Rectal smooth muscle tissue (tissue), 1 donor: ENCODE measurements around the gene ZNF618.

Experiments
- H3K27ac ChIP-seq: one replicate; pipeline ENCODE4 v1.7.0; 2013; ENCODE audit warnings: low read depth, low read length, inconsistent platforms
- H3K27me3 ChIP-seq: one replicate; pipeline ENCODE4 v1.7.0; 2013; ENCODE audit warnings: low read length; ENCODE audit not compliant: control insufficient read depth, insufficient read depth
- H3K36me3 ChIP-seq: one replicate; pipeline ENCODE4 v1.7.0; 2013; ENCODE audit warnings: low read length; ENCODE audit not compliant: control insufficient read depth, insufficient read depth
- H3K4me1 ChIP-seq: one replicate; pipeline ENCODE4 v1.7.0; 2013; ENCODE audit warnings: low read length; ENCODE audit not compliant: control insufficient read depth, insufficient read depth
- H3K4me3 ChIP-seq: one replicate; pipeline ENCODE4 v1.7.0; 2013; ENCODE audit warnings: low read length
- H3K9ac ChIP-seq: one replicate; pipeline ENCODE4 v1.7.0; 2013; ENCODE audit warnings: low read length

The ZNF618 gene

GRCh38 chr9:114057161-114057885 lies 181.2 kb downstream of the ZNF618 start:
- no peaks in the 10 kb centered on the region for H3K36me3 ChIP-seq
- no peak overlapping the region for H3K9ac ChIP-seq
- no peaks in the 10 kb centered on the region for H3K27me3 ChIP-seq
- H3K27ac ChIP-seq: no peak overlapping the region
- no peak overlapping the region for H3K4me3 ChIP-seq
- H3K4me1 ChIP-seq: no peaks in the 10 kb centered on the region

- Histone ChIP-seq H3K4me3 (no peak overlapping the region), H3K36me3 (no peaks in the 10 kb centered on the region)
Measured at GRCh38 chr9:114058688-114059046, 182.6 kb downstream of the ZNF618 start.

GRCh38 chr9:114059047-114059803 lies 183.1 kb downstream of the ZNF618 start:
- no peaks in the 10 kb centered on the region for H3K4me1 ChIP-seq
- H3K4me3 ChIP-seq: no peak overlapping the region
- H3K36me3 ChIP-seq: no peaks in the 10 kb centered on the region
- no peaks in the 10 kb centered on the region for H3K27me3 ChIP-seq
- H3K27ac ChIP-seq: no peak overlapping the region
- H3K9ac ChIP-seq: no peak overlapping the region

More at GRCh38 chr9:114058688-114059046, 182.6 kb downstream of the ZNF618 start:
- H3K4me1 ChIP-seq: no peaks in the 10 kb centered on the region
- no peak overlapping the region for H3K9ac ChIP-seq
- no peak overlapping the region for H3K27ac ChIP-seq
- H3K27me3 ChIP-seq: no peaks in the 10 kb centered on the region

DNA sequence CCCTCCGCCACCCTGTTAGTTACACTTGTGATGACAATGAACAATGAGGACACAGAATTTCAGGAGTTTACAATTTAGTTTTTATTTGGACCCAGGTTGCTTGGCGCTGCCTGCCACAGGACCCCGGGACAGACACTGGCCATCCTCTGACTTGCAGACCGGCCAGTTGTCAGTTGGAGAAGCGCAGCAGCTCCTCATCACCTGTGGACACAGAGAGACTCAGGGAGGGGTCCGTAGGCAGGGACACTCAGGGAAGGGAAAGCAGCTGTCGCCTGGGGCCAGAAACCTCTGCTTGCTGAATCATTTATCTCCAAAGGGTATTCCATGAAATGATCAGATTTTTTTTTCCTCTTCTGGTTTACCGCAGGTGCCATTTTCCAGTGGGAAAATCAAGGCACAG lies 184.0 kb downstream of the ZNF618 start:
- Histone ChIP-seq H3K27me3 (no peaks in the 10 kb centered on the region), H3K36me3 (no peaks in the 10 kb centered on the region), H3K27ac (no peak overlapping the region), H3K4me3 (no peak overlapping the region), H3K9ac (no peak overlapping the region), H3K4me1 (no peaks in the 10 kb centered on the region)

GRCh38 chr9:114060711-114061110 lies 184.6 kb downstream of the ZNF618 start:
- H3K27ac ChIP-seq: no peak overlapping the region

GRCh38 chr9:114061292-114061691 lies 185.2 kb downstream of the ZNF618 start:
- Histone ChIP-seq H3K4me3 (no peak overlapping the region), H3K27ac (no peak overlapping the region)

More at GRCh38 chr9:114060711-114061110, 184.6 kb downstream of the ZNF618 start:
- H3K27me3 ChIP-seq: no peaks in the 10 kb centered on the region
- no peak overlapping the region for H3K4me3 ChIP-seq
- no peaks in the 10 kb centered on the region for H3K36me3 ChIP-seq
- no peaks in the 10 kb centered on the region for H3K4me1 ChIP-seq
- H3K9ac ChIP-seq: no peak overlapping the region

GRCh38 chr9:114061830-114062474 lies 185.8 kb downstream of the ZNF618 start:
- no peak overlapping the region for H3K4me3 ChIP-seq
- no peaks in the 10 kb centered on the region for H3K36me3 ChIP-seq
- H3K27me3 ChIP-seq: no peaks in the 10 kb centered on the region
- H3K9ac ChIP-seq: no peak overlapping the region
- H3K27ac ChIP-seq: no peak overlapping the region
- H3K4me1 ChIP-seq: no peaks in the 10 kb centered on the region

More at GRCh38 chr9:114061292-114061691, 185.2 kb downstream of the ZNF618 start:
- no peaks in the 10 kb centered on the region for H3K4me1 ChIP-seq
- no peaks in the 10 kb centered on the region for H3K27me3 ChIP-seq
- no peaks in the 10 kb centered on the region for H3K36me3 ChIP-seq
- no peak overlapping the region for H3K9ac ChIP-seq

- H3K27ac ChIP-seq: no peak overlapping the region
- H3K4me3 ChIP-seq: no peak overlapping the region
- H3K4me1 ChIP-seq: no peaks in the 10 kb centered on the region
- H3K27me3 ChIP-seq: no peaks in the 10 kb centered on the region
- H3K36me3 ChIP-seq: no peaks in the 10 kb centered on the region
- no peak overlapping the region for H3K9ac ChIP-seq
Measured at GRCh38 chr9:114065304-114065703, 189.2 kb downstream of the ZNF618 start.

DNA sequence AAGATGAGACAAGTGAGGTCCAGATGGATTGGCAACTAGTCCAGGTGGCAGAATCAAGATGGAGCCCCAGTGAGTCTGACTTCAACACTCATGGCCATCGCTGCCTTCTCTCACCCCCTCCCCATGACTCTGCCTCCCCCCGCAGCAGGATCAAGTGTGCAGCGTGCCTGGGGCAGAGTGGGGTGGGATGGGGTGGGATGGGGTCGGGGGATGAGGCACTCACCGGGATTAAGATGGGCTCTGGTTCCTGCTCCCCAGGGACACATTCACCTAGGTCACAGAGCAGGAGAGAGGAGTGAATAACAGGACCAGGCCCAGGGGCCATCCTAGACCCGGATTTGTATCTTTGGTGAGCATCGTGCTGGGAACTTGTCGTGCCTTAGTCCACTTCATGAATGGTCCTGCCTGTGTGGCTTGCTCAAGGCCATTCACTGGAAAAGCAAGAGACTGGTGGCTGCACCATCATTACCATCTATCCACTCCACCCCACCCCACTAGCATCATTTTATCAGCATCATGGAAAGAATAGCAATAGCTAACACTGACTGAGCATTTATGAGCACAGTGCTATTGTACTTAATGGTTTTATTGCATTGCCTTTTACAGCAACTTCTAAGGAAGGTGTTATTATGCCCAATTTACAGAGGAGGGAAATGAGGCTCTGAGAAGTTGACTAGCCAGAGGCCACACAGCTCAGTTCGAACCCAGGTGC lies 193.5 kb downstream of the ZNF618 start:
- Histone ChIP-seq H3K4me1 (no peaks in the 10 kb centered on the region), H3K36me3 (no peaks in the 10 kb centered on the region), H3K27me3 (no peaks in the 10 kb centered on the region), H3K9ac (no peak overlapping the region), H3K4me3 (no peak overlapping the region), H3K27ac (no peak overlapping the region)

DNA sequence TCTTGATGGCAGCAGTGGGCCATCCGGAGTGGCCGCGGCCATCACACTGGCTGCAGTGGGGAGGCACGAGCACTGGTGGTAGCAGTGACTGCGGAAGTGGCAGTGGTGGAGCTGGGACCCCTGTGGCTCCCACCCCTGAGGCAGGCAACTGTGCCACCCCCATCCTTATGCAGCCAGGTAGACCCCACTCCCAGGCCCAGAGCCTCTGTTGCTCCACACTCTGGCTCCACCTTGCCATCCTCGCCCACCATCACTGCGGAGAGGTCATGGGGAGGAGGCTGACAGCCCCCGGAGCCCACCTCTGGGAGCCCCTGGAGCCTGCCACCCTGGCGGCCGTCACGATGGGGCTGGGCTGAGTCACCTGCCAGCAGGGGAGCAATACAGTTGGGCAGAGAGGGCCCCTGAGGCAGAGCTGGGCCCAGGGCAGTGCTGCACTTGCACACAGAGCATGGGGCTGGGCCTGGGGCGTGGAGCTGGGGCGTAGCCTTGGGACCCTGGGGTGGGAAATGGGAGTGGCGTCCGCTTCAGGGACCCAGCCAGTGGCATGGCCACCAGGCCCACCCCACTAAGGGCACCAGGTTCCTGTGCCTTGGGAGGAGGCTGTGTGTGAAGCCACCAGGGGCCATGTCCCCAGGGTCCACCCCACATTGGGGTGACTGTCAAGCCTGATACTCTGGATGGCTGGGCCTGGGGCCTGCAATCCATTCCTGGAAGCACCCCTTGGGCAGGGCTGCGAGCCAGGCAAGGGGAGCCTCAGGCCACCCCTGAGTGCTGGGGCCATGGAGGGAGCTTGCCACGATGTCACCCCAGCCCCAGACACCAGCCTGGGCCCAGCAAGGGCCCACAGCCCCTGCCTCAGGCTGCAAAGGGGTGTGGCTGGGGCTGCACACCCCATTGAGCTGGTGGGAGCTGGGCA lies 194.3 kb downstream of the ZNF618 start:
- Histone ChIP-seq H3K4me1 (no peaks in the 10 kb centered on the region), H3K4me3 (no peak overlapping the region), H3K9ac (no peak overlapping the region), H3K27ac (no peak overlapping the region), H3K36me3 (no peaks in the 10 kb centered on the region), H3K27me3 (no peaks in the 10 kb centered on the region)

- Histone ChIP-seq H3K36me3 (no peaks in the 10 kb centered on the region), H3K4me3 (no peak overlapping the region)
Measured at GRCh38 chr9:114071197-114071795, 195.2 kb downstream of the ZNF618 start.

More at GRCh38 chr9:114071197-114071795, 195.2 kb downstream of the ZNF618 start:
- H3K27me3 ChIP-seq: no peaks in the 10 kb centered on the region
- H3K9ac ChIP-seq: no peak overlapping the region
- H3K27ac ChIP-seq: no peak overlapping the region
- H3K4me1 ChIP-seq: no peaks in the 10 kb centered on the region
